Neuron (in vitro differentiated cells): ENCODE data around the gene RIN1.

Experiments
- H2AFZ ChIP-seq: one replicate; pipeline ENCODE4 v1.6.1; 2013; ENCODE audit warnings: low read depth, mild to moderate bottlenecking, inconsistent platforms, low read length, moderate library complexity
- H3K27me3 ChIP-seq: one replicate; pipeline ENCODE4 v1.6.1; 2013; ENCODE audit warnings: low read length; ENCODE audit not compliant: insufficient read depth
- H3K36me3 ChIP-seq: one replicate; pipeline ENCODE4 v1.6.1; 2013; ENCODE audit warnings: low read length; ENCODE audit not compliant: insufficient read depth
- H3K4me1 ChIP-seq: one replicate; pipeline ENCODE4 v1.6.1; 2013; ENCODE audit warnings: low read length; ENCODE audit not compliant: insufficient read depth
- H3K4me3 ChIP-seq: 2 replicates; pipeline ENCODE4 v1.5.1; 2013; ENCODE audit warnings: mild to moderate bottlenecking, low read length, moderate library complexity
- H3K9me3 ChIP-seq: one replicate; pipeline ENCODE4 v1.6.1; 2013; ENCODE audit warnings: low read length

Gene RIN1

GRCh38 chr11:66309475-66309874, 26.8 kb downstream of the RIN1 start:
- Histone ChIP-seq H2AFZ (no peak overlapping the region), H3K4me3 (no peak overlapping the region), H3K27me3 (no peaks in the 10 kb centered on the region), H3K36me3 (no peaks in the 10 kb centered on the region), H3K4me1 (peaks cover 3% of the 10 kb centered on the region), H3K9me3 (no peaks in the 10 kb centered on the region)

DNA sequence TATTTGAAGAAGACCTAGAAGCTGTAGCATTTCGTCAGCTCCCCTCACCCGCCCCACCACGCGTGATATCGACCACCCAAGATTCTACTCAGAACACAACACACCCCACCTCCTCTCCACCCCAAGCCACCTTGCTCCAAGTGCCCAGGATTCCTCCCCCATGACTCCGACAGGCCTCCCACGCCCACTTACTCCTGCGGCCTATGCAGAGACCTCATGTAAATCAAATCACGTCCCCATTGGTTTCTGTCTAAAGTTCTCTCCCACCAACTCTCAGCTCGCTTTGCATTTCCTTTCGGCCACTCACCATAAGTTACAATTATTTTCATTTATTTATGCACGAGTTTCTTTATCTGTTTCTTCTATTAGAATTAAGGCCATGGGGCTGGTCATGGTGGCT, 33.6 kb downstream of the RIN1 start:
- Histone ChIP-seq H3K4me1 (no peaks in the 10 kb centered on the region), H3K4me3 (no peak overlapping the region), H2AFZ (no peak overlapping the region), H3K27me3 (peaks cover 4% of the 10 kb centered on the region), H3K36me3 (no peaks in the 10 kb centered on the region), H3K9me3 (no peaks in the 10 kb centered on the region)

- no peak overlapping the region for H2AFZ ChIP-seq
- peaks cover 22% of the 10 kb centered on the region for H3K27me3 ChIP-seq
- no peaks in the 10 kb centered on the region for H3K9me3 ChIP-seq
- no peaks in the 10 kb centered on the region for H3K4me1 ChIP-seq
- no peaks in the 10 kb centered on the region for H3K36me3 ChIP-seq
- no peak overlapping the region for H3K4me3 ChIP-seq
Observed at GRCh38 chr11:66299186-66299585, 37.0 kb downstream of the RIN1 start.

- H3K9me3 ChIP-seq = no peaks in the 10 kb centered on the region
- no peak overlapping the region for H3K4me3 ChIP-seq
- H3K27me3 ChIP-seq = peaks cover 38% of the 10 kb centered on the region
- no peak overlapping the region for H2AFZ ChIP-seq
- H3K36me3 ChIP-seq = no peaks in the 10 kb centered on the region
- peaks cover under 1% of the 10 kb centered on the region for H3K4me1 ChIP-seq
Observed at GRCh38 chr11:66297610-66298009, 38.6 kb downstream of the RIN1 start.

- Histone ChIP-seq H3K9me3 (no peaks in the 10 kb centered on the region), H3K27me3 (peaks cover 62% of the 10 kb centered on the region), H3K36me3 (no peaks in the 10 kb centered on the region), H3K4me3 (no peak overlapping the region), H2AFZ (no peak overlapping the region), H3K4me1 (peaks cover 12% of the 10 kb centered on the region)
Observed at GRCh38 chr11:66294626-66295620, 41.3 kb downstream of the RIN1 start.

DNA sequence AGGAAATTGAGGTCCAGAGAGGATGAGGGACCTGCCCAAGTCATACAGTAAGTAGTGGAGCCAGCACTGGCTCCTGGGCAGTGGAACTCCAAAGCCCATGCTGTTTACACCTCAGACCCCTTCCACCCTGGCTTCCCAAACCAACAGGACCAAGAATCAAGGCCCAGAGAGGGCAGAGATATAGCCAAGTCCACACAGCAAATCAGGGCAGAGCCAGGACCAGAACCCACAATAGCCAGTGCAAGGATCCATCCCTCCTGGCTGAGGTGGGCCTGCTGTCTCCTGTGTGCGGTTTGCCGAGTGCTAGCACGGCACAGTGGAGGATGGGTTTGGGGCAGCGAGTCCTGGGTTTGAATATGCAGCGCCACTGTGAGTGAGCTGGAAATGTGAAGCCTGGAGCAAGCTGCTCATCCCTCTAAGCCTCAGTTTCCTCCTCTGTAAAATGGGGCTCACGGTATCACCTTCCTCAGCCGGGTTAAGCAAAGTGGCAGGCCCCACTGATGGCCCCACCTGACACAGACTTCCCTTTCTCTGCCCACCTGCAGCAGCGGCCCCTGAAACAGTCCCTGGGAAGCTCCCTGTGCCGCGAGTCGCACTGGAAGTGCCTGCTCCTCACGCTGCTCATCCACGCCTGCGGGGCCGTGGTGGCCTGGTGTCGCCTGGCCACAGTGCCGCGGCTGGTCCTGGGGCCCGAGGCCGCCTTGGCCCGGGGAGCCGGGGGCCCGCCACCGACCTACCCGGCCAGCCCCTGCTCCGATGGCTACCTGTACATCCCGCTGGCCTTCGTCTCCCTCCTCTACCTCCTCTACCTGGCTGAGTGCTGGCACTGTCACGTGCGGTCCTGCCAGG, 42.2 kb downstream of the RIN1 start:
- Histone ChIP-seq H3K27me3 (peaks cover 62% of the 10 kb centered on the region), H3K36me3 (no peaks in the 10 kb centered on the region), H2AFZ (no peak overlapping the region), H3K4me1 (peaks cover 16% of the 10 kb centered on the region), H3K4me3 (no peak overlapping the region), H3K9me3 (no peaks in the 10 kb centered on the region)

- H3K4me3 ChIP-seq = no peak overlapping the region
- peaks cover 62% of the 10 kb centered on the region for H3K27me3 ChIP-seq
- H2AFZ ChIP-seq = no peak overlapping the region
- H3K36me3 ChIP-seq = no peaks in the 10 kb centered on the region
- H3K9me3 ChIP-seq = no peaks in the 10 kb centered on the region
- peaks cover 16% of the 10 kb centered on the region for H3K4me1 ChIP-seq
Observed at GRCh38 chr11:66293352-66293751, 42.9 kb downstream of the RIN1 start.

GRCh38 chr11:66292543-66293332, 43.5 kb downstream of the RIN1 start:
- Histone ChIP-seq H3K4me3 (no peak overlapping the region), H3K9me3 (no peaks in the 10 kb centered on the region), H3K27me3 (peaks cover 58% of the 10 kb centered on the region), H2AFZ (no peak overlapping the region), H3K4me1 (peaks cover 21% of the 10 kb centered on the region), H3K36me3 (no peaks in the 10 kb centered on the region)

DNA sequence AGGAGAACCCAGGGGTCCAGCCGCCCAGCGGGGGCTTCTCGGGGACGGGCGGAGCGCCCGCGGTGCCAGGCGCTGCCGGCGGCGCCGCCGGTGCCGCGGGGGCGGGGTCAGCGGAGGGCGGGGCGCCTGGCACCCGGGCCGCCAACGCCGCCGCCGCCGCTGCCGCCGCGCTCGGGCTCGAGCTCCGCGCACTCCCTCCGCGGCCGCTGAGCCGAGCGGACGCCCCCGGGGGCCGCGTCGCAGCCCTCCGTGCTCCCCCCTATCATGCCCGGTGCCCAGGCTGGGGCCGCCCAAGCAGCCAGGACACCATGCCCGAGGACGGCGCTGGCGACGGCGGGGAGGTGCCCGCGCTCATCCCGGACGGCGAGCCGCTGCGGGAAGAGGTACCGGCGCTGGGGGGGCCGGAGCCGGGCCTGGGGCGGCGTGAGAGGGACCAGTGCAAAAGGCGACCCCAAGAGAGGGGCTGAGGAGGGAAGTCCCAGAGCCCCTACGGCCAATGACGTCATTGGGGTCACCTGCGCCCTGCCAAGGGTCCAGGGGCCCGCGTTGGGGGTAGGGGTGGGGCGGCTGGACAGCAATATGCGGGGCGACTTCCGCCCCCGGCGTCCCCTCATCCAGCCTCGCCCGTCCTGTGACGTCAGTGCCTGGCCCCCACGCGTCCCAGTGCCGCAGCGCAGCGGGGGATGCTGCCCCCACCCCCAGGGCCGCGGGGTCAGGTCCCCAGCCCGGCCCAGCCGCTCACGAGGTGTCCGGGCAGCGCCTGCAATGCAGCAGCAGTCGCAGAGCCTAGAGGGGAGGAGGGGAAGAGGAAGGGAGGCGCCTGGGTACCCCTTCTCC, 44.3 kb downstream of the RIN1 start, which contains the start of gene TMEM151A:
Gene TMEM151A (plus strand): TSS at position 189 of the 837 bp plus-strand sequence. CDS start 120 bp downstream, at position 309.
- H3K4me3 ChIP-seq = peak within 1 kb of the TSS; percentile 12
- peaks cover 50% of the 10 kb centered on the region for H3K27me3 ChIP-seq
- no peak within 1 kb of the TSS for H2AFZ ChIP-seq
- no peaks in the 10 kb centered on the region for H3K9me3 ChIP-seq
- H3K4me1 ChIP-seq = peaks cover 29% of the 10 kb centered on the region
- no peaks in the 10 kb centered on the region for H3K36me3 ChIP-seq

- H3K4me1 ChIP-seq = peaks cover 29% of the 10 kb centered on the region
- no peak overlapping the region for H2AFZ ChIP-seq
- H3K4me3 ChIP-seq = no peak overlapping the region
- H3K9me3 ChIP-seq = no peaks in the 10 kb centered on the region
- no peaks in the 10 kb centered on the region for H3K36me3 ChIP-seq
- peaks cover 50% of the 10 kb centered on the region for H3K27me3 ChIP-seq
Observed at GRCh38 chr11:66291303-66291705, 44.9 kb downstream of the RIN1 start.

- Histone ChIP-seq H3K4me3 (peak overlapping the region; percentile 57), H2AFZ (no peak overlapping the region), H3K9me3 (no peaks in the 10 kb centered on the region), H3K36me3 (peaks cover 5% of the 10 kb centered on the region), H3K4me1 (peaks cover 29% of the 10 kb centered on the region), H3K27me3 (peaks cover 43% of the 10 kb centered on the region)
Observed at GRCh38 chr11:66290330-66290621, 46.0 kb downstream of the RIN1 start.
